H9 (cell line): ENCODE data around the gene C20orf144. TPM values are rescaled to one million over a fixed set of nuclear protein-coding genes. Genes with fewer than 3 reads are reported as not detected.

Experiments used
- DNase-seq: peaks from one replicate; pipeline ENCODE4 v3.0.0-alpha.2; 2017
- H2AFZ ChIP-seq: one replicate; pipeline ENCODE4 v1.6.1; 2013; ENCODE audit warnings: mild to moderate bottlenecking, low read length, control low read depth, moderate library complexity
- H2AK5ac ChIP-seq: 2 replicates; pipeline ENCODE4 v1.6.1; 2013; ENCODE audit warnings: low read length, control low read depth, mixed read lengths; ENCODE audit not compliant: insufficient read length
- H2BK120ac ChIP-seq: one replicate; pipeline ENCODE4 v1.6.1; 2013; ENCODE audit warnings: low read depth, mild to moderate bottlenecking, low read length, control low read depth, inconsistent platforms; ENCODE audit not compliant: poor library complexity, severe bottlenecking
- H2BK12ac ChIP-seq: 2 replicates; pipeline ENCODE4 v1.6.1; 2013; ENCODE audit warnings: low read length, control low read depth, mixed read lengths, low read depth; ENCODE audit not compliant: insufficient read length
- H2BK15ac ChIP-seq: 2 replicates; pipeline ENCODE4 v1.6.1; 2013; ENCODE audit warnings: low read depth, low read length, control low read depth
- H2BK20ac ChIP-seq: one replicate; pipeline ENCODE4 v1.6.1; 2013; ENCODE audit warnings: low read depth, mild to moderate bottlenecking, low read length, control low read depth, inconsistent platforms; ENCODE audit not compliant: poor library complexity, severe bottlenecking
- H2BK5ac ChIP-seq: 2 replicates; pipeline ENCODE4 v1.6.1; 2013; ENCODE audit warnings: low read length, control low read depth, mixed read lengths; ENCODE audit not compliant: insufficient read length
- H3K14ac ChIP-seq: 2 replicates; pipeline ENCODE4 v1.6.1; 2013; ENCODE audit warnings: low read length, control low read depth; ENCODE audit not compliant: insufficient read depth
- H3K18ac ChIP-seq: 2 replicates; pipeline ENCODE4 v1.6.1; 2013; ENCODE audit warnings: low read depth, mild to moderate bottlenecking, mixed read lengths, low read length, control low read depth; ENCODE audit not compliant: insufficient read length
- H3K23ac ChIP-seq: 2 replicates; pipeline ENCODE4 v1.6.1; 2013; ENCODE audit warnings: low read length, control low read depth, mixed read lengths, low read depth; ENCODE audit not compliant: insufficient read length
- H3K23me2 ChIP-seq: 2 replicates; pipeline ENCODE4 v1.6.1; 2013; ENCODE audit warnings: low read depth, mild to moderate bottlenecking, mixed read lengths, low read length, control low read depth; ENCODE audit not compliant: insufficient read length, poor library complexity, severe bottlenecking
- H3K27ac ChIP-seq: 2 replicates; pipeline ENCODE4 v1.5.1; 2013; ENCODE audit warnings: low read length, control low read depth, mixed read lengths, low read depth; ENCODE audit not compliant: insufficient read length
- H3K27me3 ChIP-seq: 2 replicates; pipeline ENCODE4 v1.6.1; 2013; ENCODE audit warnings: low read length, control low read depth, inconsistent platforms; ENCODE audit not compliant: insufficient read depth
- H3K4ac ChIP-seq: 2 replicates; pipeline ENCODE4 v1.6.1; 2013; ENCODE audit warnings: low read depth, mild to moderate bottlenecking, control low read depth, inconsistent platforms, low read length, moderate library complexity
- H3K4me1 ChIP-seq: 2 replicates; pipeline ENCODE4 v1.6.1; 2013; ENCODE audit warnings: low read length, control low read depth, inconsistent platforms; ENCODE audit not compliant: insufficient read depth
- H3K4me2 ChIP-seq: 2 replicates; pipeline ENCODE4 v1.6.1; 2013; ENCODE audit warnings: low read length, control low read depth, mixed read lengths; ENCODE audit not compliant: insufficient read length, insufficient read depth
- H3K56ac ChIP-seq: 2 replicates; pipeline ENCODE4 v1.6.1; 2013; ENCODE audit warnings: low read depth, mild to moderate bottlenecking, mixed read lengths, low read length, control low read depth; ENCODE audit not compliant: insufficient read length
- H3K79me1 ChIP-seq: 2 replicates; pipeline ENCODE4 v1.6.1; 2013; ENCODE audit warnings: low read depth, mild to moderate bottlenecking, moderate library complexity, low read length, control low read depth, inconsistent platforms; ENCODE audit not compliant: insufficient read depth, poor library complexity, severe bottlenecking
- H3K79me2 ChIP-seq: 2 replicates; pipeline ENCODE4 v1.6.1; 2013; ENCODE audit warnings: low read length, control low read depth, inconsistent platforms; ENCODE audit not compliant: insufficient read depth
- H3K9ac ChIP-seq: 2 replicates; pipeline ENCODE4 v1.6.1; 2013; ENCODE audit warnings: low read length, control low read depth, mixed read lengths; ENCODE audit not compliant: insufficient read length; ENCODE audit errors: extremely low read depth
- H3K9me3 ChIP-seq: one replicate; pipeline ENCODE4 v1.6.1; 2013; ENCODE audit warnings: low read depth, low read length, inconsistent platforms; ENCODE audit not compliant: control insufficient read depth
- H3T11ph ChIP-seq: one replicate; pipeline ENCODE4 v1.6.1; 2013; ENCODE audit warnings: mild to moderate bottlenecking, low read length, control low read depth, inconsistent platforms
- H4K20me1 ChIP-seq: one replicate; pipeline ENCODE4 v1.6.1; 2013; ENCODE audit not compliant: control insufficient read depth, insufficient read length, insufficient read depth
- H4K5ac ChIP-seq: 2 replicates; pipeline ENCODE4 v1.6.1; 2013; ENCODE audit warnings: low read depth, mild to moderate bottlenecking, mixed read lengths, low read length, control low read depth; ENCODE audit not compliant: insufficient read length
- H4K8ac ChIP-seq: replicated peaks from 2 replicates; pipeline ENCODE4 v1.6.1; 2013; ENCODE audit warnings: low read length, control low read depth, mixed read lengths, low read depth; ENCODE audit not compliant: insufficient read length
- H4K91ac ChIP-seq: 2 replicates; pipeline ENCODE4 v1.6.1; 2013; ENCODE audit warnings: low read depth, mild to moderate bottlenecking, moderate library complexity, mixed read lengths, low read length, control low read depth; ENCODE audit not compliant: insufficient read length
- H3K27ac Mint-ChIP-seq, 3 experiments: 2 replicates in 2 of 3; 3 replicates in 1 of 3; pipeline ENCODE4 v1.8.0; 2020 to 2021; ENCODE audit warnings: mixed read lengths in 3 of 3, mild to moderate bottlenecking in 1 of 3, moderate library complexity in 1 of 3
- H3K27me3 Mint-ChIP-seq: 2 replicates; pipeline ENCODE4 v1.8.0; 2021; ENCODE audit warnings: low read depth, mild to moderate bottlenecking, moderate library complexity, mixed read lengths
- H3K36me3 Mint-ChIP-seq, 3 experiments: 2 replicates in 2 of 3; 3 replicates in 1 of 3; pipeline ENCODE4 v1.8.0; 2020 to 2021; ENCODE audit warnings: low read depth in 3 of 3, mixed read lengths in 3 of 3; ENCODE audit not compliant: insufficient read depth in 1 of 3
- H3K4me1 Mint-ChIP-seq, 2 experiments: 2 replicates each; pipeline ENCODE4 v1.8.0; 2020; ENCODE audit warnings: mixed read lengths in 2 of 2
- H3K4me3 Mint-ChIP-seq, 2 experiments: 2 replicates in 1 of 2; 3 replicates in 1 of 2; pipeline ENCODE4 v1.8.0; 2020 to 2021; ENCODE audit warnings: mild to moderate bottlenecking in 2 of 2, mixed read lengths in 2 of 2, moderate library complexity in 1 of 2
- H3K9me3 Mint-ChIP-seq, 2 experiments: 2 replicates in 1 of 2; 3 replicates in 1 of 2; pipeline ENCODE4 v1.8.0; 2020; ENCODE audit warnings: mild to moderate bottlenecking in 2 of 2, mixed read lengths in 2 of 2, moderate library complexity in 1 of 2
- WGBS: extraction: QIAGEN DNeasy Blood & Tissue Kit; methylation state at CpG from one replicate; pipeline ENCODE4 v1.1.7; 2013; ENCODE audit warnings: missing lambda C conversion rate, low lambda C conversion rate, mixed read lengths; ENCODE audit not compliant: insufficient read length; ENCODE audit errors: extremely low coverage; 5-methylcytosine and 5-hydroxymethylcytosine counted together
- total RNA-seq: library from RNA; stranded (reverse); gene quantifications from 2 replicates; pipeline ENCODE4 v1.2.1, GENCODE V29; 2021
- TF ChIP-seq, protein P1 (sequence below): fragments of 200-600 bp; sonication (generic); conservative IDR thresholded peaks from 3 replicates; pipeline ENCODE4 v1.8.0; 2021; ENCODE audit warnings: antibody characterized with exemption, mild to moderate bottlenecking

The C20orf144 gene
- total RNA-seq, 1 experiment from 2014 or later: 0.26 TPM

DNA sequence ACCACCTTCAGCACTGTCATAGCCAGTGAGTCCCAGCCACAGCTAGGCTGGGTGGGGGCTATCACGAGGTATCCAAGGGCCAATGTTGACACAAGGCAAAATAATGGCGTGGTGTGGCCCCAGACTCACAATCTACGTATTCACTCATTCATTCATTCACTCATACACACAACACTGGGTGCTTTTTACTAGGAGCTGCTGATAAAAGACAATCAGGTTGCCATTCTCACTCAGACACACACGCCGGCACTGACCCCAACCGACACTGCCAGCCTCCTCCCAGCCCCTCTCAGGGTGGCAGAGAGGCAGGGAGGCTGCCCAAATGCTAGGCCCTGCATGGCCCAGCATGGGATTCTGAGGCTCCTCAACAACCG is 1.5 kb upstream of the C20orf144 start:
- H3T11ph ChIP-seq: no peak overlapping the region
- no CpG with 5 or more reads among the region's 7 CpGs for WGBS
- no peaks in the 10 kb centered on the region for H3K27me3 ChIP-seq
- H4K5ac ChIP-seq: no peak overlapping the region
- no peak overlapping the region for H2AK5ac ChIP-seq
- H2BK15ac ChIP-seq: no peak overlapping the region
- no peak overlapping the region for H4K91ac ChIP-seq
- H3K14ac ChIP-seq: no peak overlapping the region
- no peak overlapping the region for H3K4me2 ChIP-seq
- no peaks in the 10 kb centered on the region for H4K20me1 ChIP-seq
- Mint-ChIP-seq H3K4me3 (no peak overlapping the region), H3K4me1 (peaks cover 22 to 23% of the 10 kb centered on the region in 2 experiments), H3K27me3 (peaks cover 4% of the 10 kb centered on the region; the same call in 1 of the 2 replicates), H3K27ac (no peak overlapping the region), H3K9me3 (no peaks in the 10 kb centered on the region), H3K36me3 (peaks cover 0 to 48% (median 4%) of the 10 kb centered on the region in 3 experiments; a peak in 6 of 7 replicates)
- no peaks in the 10 kb centered on the region for H3K79me2 ChIP-seq
- no peak overlapping the region for H2BK12ac ChIP-seq
- H3K56ac ChIP-seq: no peak overlapping the region
- H3K4ac ChIP-seq: no peak overlapping the region
- no peak overlapping the region for H3K9ac ChIP-seq
- no peak overlapping the region for H3K27ac ChIP-seq
- TF ChIP-seq, protein P1, sequence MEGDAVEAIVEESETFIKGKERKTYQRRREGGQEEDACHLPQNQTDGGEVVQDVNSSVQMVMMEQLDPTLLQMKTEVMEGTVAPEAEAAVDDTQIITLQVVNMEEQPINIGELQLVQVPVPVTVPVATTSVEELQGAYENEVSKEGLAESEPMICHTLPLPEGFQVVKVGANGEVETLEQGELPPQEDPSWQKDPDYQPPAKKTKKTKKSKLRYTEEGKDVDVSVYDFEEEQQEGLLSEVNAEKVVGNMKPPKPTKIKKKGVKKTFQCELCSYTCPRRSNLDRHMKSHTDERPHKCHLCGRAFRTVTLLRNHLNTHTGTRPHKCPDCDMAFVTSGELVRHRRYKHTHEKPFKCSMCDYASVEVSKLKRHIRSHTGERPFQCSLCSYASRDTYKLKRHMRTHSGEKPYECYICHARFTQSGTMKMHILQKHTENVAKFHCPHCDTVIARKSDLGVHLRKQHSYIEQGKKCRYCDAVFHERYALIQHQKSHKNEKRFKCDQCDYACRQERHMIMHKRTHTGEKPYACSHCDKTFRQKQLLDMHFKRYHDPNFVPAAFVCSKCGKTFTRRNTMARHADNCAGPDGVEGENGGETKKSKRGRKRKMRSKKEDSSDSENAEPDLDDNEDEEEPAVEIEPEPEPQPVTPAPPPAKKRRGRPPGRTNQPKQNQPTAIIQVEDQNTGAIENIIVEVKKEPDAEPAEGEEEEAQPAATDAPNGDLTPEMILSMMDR: no peak
- H2BK20ac ChIP-seq: no peak overlapping the region
- H2BK5ac ChIP-seq: no peak overlapping the region
- no peak for DNase-seq
- peaks cover 14% of the 10 kb centered on the region for H3K23me2 ChIP-seq
- H3K18ac ChIP-seq: no peak overlapping the region
- H4K8ac ChIP-seq: no peak overlapping the region
- no peaks in the 10 kb centered on the region for H3K79me1 ChIP-seq
- H2AFZ ChIP-seq: no peak overlapping the region
- H2BK120ac ChIP-seq: no peak overlapping the region
- H3K23ac ChIP-seq: no peak overlapping the region
- H3K4me1 ChIP-seq: no peaks in the 10 kb centered on the region; the same call in 1 of the 2 replicates
- H3K9me3 ChIP-seq: no peaks in the 10 kb centered on the region
